OCI-LY7 (cell line): ENCODE results near the gene PCBD2.

Experiments used
- CTCF ChIP-seq: fragments of 200-600 bp; sonication (generic); conservative IDR thresholded peaks from 2 replicates; pipeline ENCODE4 v1.5.1; 2014; ENCODE audit warnings: mild to moderate bottlenecking, antibody characterized with exemption, low read length, moderate library complexity, mixed read lengths
- EZH2phosphoT487 ChIP-seq: fragments of 200-600 bp; sonication (generic); IDR thresholded peaks from 2 replicates; pipeline ENCODE4 v1.6.1; 2018; ENCODE audit warnings: low read depth, borderline replicate concordance, mild to moderate bottlenecking, mixed run types, antibody characterized with exemption, low read length, moderate library complexity, mixed read lengths

DNA sequence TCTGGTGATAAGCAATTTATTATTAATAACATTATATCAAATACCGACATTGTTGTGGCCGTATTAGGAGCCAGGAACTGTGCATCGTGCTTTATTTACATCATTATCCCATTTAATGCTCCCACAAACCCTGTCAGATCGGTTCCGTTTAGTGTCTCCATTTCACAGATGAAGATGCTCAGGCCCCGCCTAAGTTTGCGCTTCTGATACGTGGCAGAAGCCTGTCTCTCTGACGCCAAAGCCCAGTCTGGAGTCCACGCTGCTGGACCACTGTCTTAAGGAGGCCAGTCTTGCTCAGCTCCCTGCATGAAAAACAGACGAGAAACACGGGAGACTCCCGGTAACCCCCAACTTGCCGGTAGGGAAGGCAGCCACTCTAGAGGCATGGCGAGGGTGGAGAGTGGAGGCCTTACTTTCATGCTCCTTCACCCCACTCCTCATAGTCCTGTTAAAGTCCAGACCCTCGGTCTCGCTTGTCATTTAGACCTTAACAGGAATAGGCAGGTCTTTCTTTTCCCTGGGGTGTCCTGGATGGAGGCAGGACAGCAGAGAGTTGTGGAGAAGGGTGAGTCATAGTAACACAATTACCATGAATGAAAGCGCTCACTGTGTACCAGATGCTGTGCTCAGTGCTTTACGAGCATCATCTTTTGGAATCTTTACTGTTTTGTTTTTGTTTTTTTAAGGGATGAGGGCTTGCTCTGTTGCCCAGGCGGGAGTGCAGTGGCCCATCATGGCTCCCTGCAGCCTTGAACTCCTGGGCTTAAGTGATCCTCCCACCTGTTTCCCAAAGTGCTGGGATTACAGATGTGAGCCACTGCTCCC, 29.9 kb upstream of the PCBD2 start:
- TF ChIP-seq CTCF: no peak
- no peak for TF ChIP-seq EZH2phosphoT487
